Liver (tissue), 9 donors: ENCODE measurements around the gene SETBP1. TPM values are rescaled to one million over a fixed set of nuclear protein-coding genes. Genes with fewer than 3 reads are reported as not detected.

ENCODE experiments used
- DNase-seq: peaks from one replicate; pipeline ENCODE4 v3.0.0-alpha.2; 2017; ENCODE audit warnings: low spot score
- H3K27ac ChIP-seq, 2 donors: one replicate each; pipeline ENCODE4 v1.7.0; 2013; ENCODE audit warnings: inconsistent platforms in 2 of 2, low read length in 2 of 2, control low read depth in 1 of 2, low read depth in 1 of 2, mild to moderate bottlenecking in 1 of 2
- H3K27me3 ChIP-seq, 4 donors: one replicate each; pipeline versions ENCODE4 v1.6.1 to v1.7.0; 2013; ENCODE audit warnings: low read length in 3 of 4, inconsistent platforms in 1 of 4, mild to moderate bottlenecking in 1 of 4, moderate library complexity in 1 of 4; ENCODE audit not compliant: control insufficient read depth in 4 of 4, insufficient read depth in 4 of 4
- H3K36me3 ChIP-seq, 4 donors: one replicate each; pipeline versions ENCODE4 v1.6.1 to v1.7.0; 2013; ENCODE audit warnings: low read length in 3 of 4, mild to moderate bottlenecking in 3 of 4, low read depth in 1 of 4, moderate library complexity in 1 of 4; ENCODE audit not compliant: control insufficient read depth in 4 of 4, insufficient read depth in 3 of 4
- H3K4me1 ChIP-seq, 4 donors: one replicate each; pipeline versions ENCODE4 v1.6.1 to v1.7.0; 2013; ENCODE audit warnings: low read length in 3 of 4, mild to moderate bottlenecking in 3 of 4, moderate library complexity in 1 of 4; ENCODE audit not compliant: control insufficient read depth in 4 of 4, insufficient read depth in 4 of 4
- H3K4me3 ChIP-seq, 3 donors: one replicate each; pipeline versions ENCODE4 v1.6.1 to v1.7.0; 2013; ENCODE audit warnings: low read length in 3 of 3, control low read depth in 1 of 3, low read depth in 1 of 3, mild to moderate bottlenecking in 1 of 3
- H3K9ac ChIP-seq, 2 donors: one replicate each; pipeline ENCODE4 v1.7.0; 2013; ENCODE audit warnings: low read length in 2 of 2, mild to moderate bottlenecking in 2 of 2, moderate library complexity in 2 of 2, control low read depth in 1 of 2, low read depth in 1 of 2
- H3K9me3 ChIP-seq, 4 donors: one replicate each; pipeline versions ENCODE4 v1.6.1 to v1.7.0; 2013; ENCODE audit warnings: low read length in 3 of 4; ENCODE audit not compliant: control insufficient read depth in 4 of 4
- EGR1 ChIP-seq, 2 donors: IDR thresholded peaks; 2 replicates each; pipeline ENCODE4 v1.6.1; 2016 to 2018; ENCODE audit warnings: antibody characterized with exemption in 2 of 2, low read depth in 2 of 2
- FOXA1 ChIP-seq: IDR thresholded peaks from 2 replicates; pipeline ENCODE4 v1.6.1; 2016; ENCODE audit warnings: antibody characterized with exemption
- FOXA2 ChIP-seq: IDR thresholded peaks from 2 replicates; pipeline ENCODE4 v1.6.1; 2016; ENCODE audit warnings: antibody characterized with exemption
- GABPA ChIP-seq, 2 donors: IDR thresholded peaks in 1 of 2; conservative IDR thresholded peaks in 1 of 2; 2 replicates each; pipeline ENCODE4 v1.6.1; 2016; ENCODE audit warnings: antibody characterized with exemption in 2 of 2, mild to moderate bottlenecking in 1 of 2, moderate library complexity in 1 of 2
- HNF4A ChIP-seq, 2 donors: conservative IDR thresholded peaks; 2 replicates each; pipeline ENCODE4 v1.6.1; 2016; ENCODE audit warnings: antibody characterized with exemption in 2 of 2, mild to moderate bottlenecking in 2 of 2
- HNF4G ChIP-seq: IDR thresholded peaks from 2 replicates; pipeline ENCODE4 v1.6.1; 2016; ENCODE audit warnings: antibody characterized with exemption
- JUND ChIP-seq, 2 donors: IDR thresholded peaks; 2 replicates each; pipeline ENCODE4 v1.6.1; 2016; ENCODE audit warnings: antibody characterized with exemption in 2 of 2
- NR2F2 ChIP-seq: IDR thresholded peaks from 2 replicates; pipeline ENCODE4 v1.6.1; 2016; ENCODE audit warnings: antibody characterized with exemption
- RAD21 ChIP-seq, 2 donors: IDR thresholded peaks; 2 replicates each; pipeline ENCODE4 v1.6.1; 2016; ENCODE audit warnings: antibody characterized with exemption in 2 of 2, mild to moderate bottlenecking in 2 of 2
- RXRA ChIP-seq, 2 donors: IDR thresholded peaks; 2 replicates each; pipeline ENCODE4 v1.6.1; 2017 to 2018; ENCODE audit warnings: antibody characterized with exemption in 2 of 2, mild to moderate bottlenecking in 1 of 2
- SP1 ChIP-seq: IDR thresholded peaks from 2 replicates; pipeline ENCODE4 v1.6.1; 2018; ENCODE audit warnings: antibody characterized with exemption, mild to moderate bottlenecking
- TAF1 ChIP-seq: conservative IDR thresholded peaks from 2 replicates; pipeline ENCODE4 v1.6.1; 2016; ENCODE audit warnings: antibody characterized with exemption, mild to moderate bottlenecking
- YY1 ChIP-seq: IDR thresholded peaks from 2 replicates; pipeline ENCODE4 v1.6.1; 2016; ENCODE audit warnings: antibody characterized with exemption, mild to moderate bottlenecking
- WGBS: extraction: QIAGEN DNeasy Blood & Tissue Kit; methylation state at CpG from one replicate; pipeline ENCODE4 v1.1.7; 2013; 5-methylcytosine and 5-hydroxymethylcytosine counted together
- polyA plus RNA-seq, 2 donors: library from polyadenylated mRNA; stranded (reverse) in 1 of 2; unstranded in 1 of 2; fragments of 200-250 nt in 1 of 2; fragments of >200 nt in 1 of 2; fragmentation: Nextera tagmentation in 1 of 2; extraction: Ambion mirVana in 1 of 2; gene quantifications; one replicate each; pipeline versions ENCODE4 v1.2.1 to v1.2.3, GENCODE V29; 2013 to 2015
- total RNA-seq, 2 donors: library from RNA; depleted of rRNA; stranded (reverse); fragments of >200 nt; gene quantifications; one replicate each; pipeline ENCODE4 v1.2.3, GENCODE V29; 2014
- TF ChIP-seq, protein P1 (sequence below): fragments of 150-350 bp; IDR thresholded peaks from 2 replicates; pipeline ENCODE4 v1.5.1; 2017; ENCODE audit warnings: improper control_type of control experiment, low read depth, low read length; ENCODE audit not compliant: missing input control
- TF ChIP-seq, protein P2 (sequence below): IDR thresholded peaks from 2 replicates; pipeline ENCODE4 v1.6.1; 2016; ENCODE audit warnings: antibody characterized with exemption
- TF ChIP-seq, protein P3 (sequence below): IDR thresholded peaks from 2 replicates; pipeline ENCODE4 v1.6.1; 2016; ENCODE audit warnings: antibody characterized with exemption
- TF ChIP-seq, protein P4 (sequence below): IDR thresholded peaks from 2 replicates; pipeline ENCODE4 v1.6.1; 2016; ENCODE audit warnings: antibody characterized with exemption, mild to moderate bottlenecking
- TF ChIP-seq, protein P5 (sequence below): IDR thresholded peaks from 2 replicates; pipeline ENCODE4 v1.6.1; 2016; ENCODE audit warnings: antibody characterized with exemption
- donor health status: healthy.
- donor health status: healthy.
- donor health status: healthy.
- donor health status: healthy.
- donor health status: healthy.

SETBP1 gene
- total and polyA plus RNA-seq, 4 donors = 2.5 to 15.8 (median 4.7) TPM

DNA sequence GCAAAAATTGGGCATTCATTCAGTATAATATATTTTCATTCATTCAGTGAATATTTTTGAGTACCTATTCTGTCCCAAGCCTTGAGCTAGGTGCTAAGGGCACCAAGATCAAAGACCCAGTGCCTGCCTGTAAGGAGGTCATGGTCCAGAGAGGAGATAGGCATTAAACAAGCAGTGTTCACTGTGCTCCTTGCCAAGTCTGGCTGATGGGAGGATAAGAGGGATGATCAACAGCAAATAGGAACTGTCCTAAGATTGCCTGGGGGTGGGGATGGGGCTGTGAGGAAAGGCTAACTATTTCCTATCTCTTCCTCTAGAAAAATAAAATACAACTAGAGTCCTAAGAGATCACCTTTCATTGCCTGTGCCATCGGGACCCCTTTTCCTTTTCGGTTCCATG, 60.4 kb downstream of the SETBP1 start:
- Histone ChIP-seq H3K36me3 (peaks cover 0 to 2% (median under 1%) of the 10 kb centered on the region in 4 donors), H3K4me3 (no peak overlapping the region), H3K27me3 (no peaks in the 10 kb centered on the region), H3K27ac (no peak overlapping the region), H3K9me3 (no peaks in the 10 kb centered on the region), H3K4me1 (peaks cover 3 to 11% (median 3%) of the 10 kb centered on the region in 4 donors), H3K9ac (no peak overlapping the region)
- 97% methylated on average over 2 of the region's 2 CpGs for WGBS
- TF ChIP-seq, protein P1, sequence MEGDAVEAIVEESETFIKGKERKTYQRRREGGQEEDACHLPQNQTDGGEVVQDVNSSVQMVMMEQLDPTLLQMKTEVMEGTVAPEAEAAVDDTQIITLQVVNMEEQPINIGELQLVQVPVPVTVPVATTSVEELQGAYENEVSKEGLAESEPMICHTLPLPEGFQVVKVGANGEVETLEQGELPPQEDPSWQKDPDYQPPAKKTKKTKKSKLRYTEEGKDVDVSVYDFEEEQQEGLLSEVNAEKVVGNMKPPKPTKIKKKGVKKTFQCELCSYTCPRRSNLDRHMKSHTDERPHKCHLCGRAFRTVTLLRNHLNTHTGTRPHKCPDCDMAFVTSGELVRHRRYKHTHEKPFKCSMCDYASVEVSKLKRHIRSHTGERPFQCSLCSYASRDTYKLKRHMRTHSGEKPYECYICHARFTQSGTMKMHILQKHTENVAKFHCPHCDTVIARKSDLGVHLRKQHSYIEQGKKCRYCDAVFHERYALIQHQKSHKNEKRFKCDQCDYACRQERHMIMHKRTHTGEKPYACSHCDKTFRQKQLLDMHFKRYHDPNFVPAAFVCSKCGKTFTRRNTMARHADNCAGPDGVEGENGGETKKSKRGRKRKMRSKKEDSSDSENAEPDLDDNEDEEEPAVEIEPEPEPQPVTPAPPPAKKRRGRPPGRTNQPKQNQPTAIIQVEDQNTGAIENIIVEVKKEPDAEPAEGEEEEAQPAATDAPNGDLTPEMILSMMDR = no peak
- TF ChIP-seq HNF4A (conservative IDR thresholded peaks at IDR 0.05) = peak; percentile 14 to 47
- no peak for DNase-seq

DNA sequence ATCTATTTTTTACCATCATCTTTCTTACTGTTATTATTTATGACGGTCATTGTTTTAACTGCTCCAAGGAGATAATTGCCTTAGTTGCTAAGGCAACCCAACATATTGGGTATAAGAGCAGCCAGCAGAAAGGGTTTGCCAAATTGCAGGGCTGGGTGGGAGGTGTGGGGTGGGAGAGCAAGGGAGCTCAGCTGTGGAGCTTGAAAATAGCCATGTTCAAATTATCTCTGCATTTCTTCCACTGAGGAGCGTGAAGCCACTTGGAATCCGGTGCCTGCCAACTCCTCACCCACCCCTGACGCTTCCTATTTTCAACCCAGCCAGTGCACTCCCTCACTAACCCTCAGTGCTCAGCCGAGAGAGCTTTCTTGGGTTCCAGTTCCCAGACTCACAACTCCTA, 60.8 kb downstream of the SETBP1 start:
- Histone ChIP-seq H3K9me3 (no peaks in the 10 kb centered on the region), H3K4me3 (no peak overlapping the region), H3K9ac (no peak overlapping the region), H3K27ac (no peak overlapping the region), H3K4me1 (peaks cover 3 to 11% (median 3%) of the 10 kb centered on the region in 4 donors), H3K36me3 (peaks cover 0 to 2% (median under 1%) of the 10 kb centered on the region in 4 donors), H3K27me3 (no peaks in the 10 kb centered on the region)
- no peak for TF ChIP-seq RXRA (IDR thresholded peaks at IDR 0.05)
- TF ChIP-seq, protein P2, sequence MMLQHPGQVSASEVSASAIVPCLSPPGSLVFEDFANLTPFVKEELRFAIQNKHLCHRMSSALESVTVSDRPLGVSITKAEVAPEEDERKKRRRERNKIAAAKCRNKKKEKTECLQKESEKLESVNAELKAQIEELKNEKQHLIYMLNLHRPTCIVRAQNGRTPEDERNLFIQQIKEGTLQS = no peak
- TF ChIP-seq YY1 = no peak
- no peak for TF ChIP-seq HNF4A (conservative IDR thresholded peaks at IDR 0.05)
- no peak for TF ChIP-seq FOXA1
- no peak for TF ChIP-seq SP1
- TF ChIP-seq, protein P1 = no peak
- no peak for TF ChIP-seq NR2F2
- no peak for TF ChIP-seq RAD21 (IDR thresholded peaks at IDR 0.05)
- no peak for TF ChIP-seq FOXA2
- no peak for TF ChIP-seq HNF4G
- TF ChIP-seq, protein P3, sequence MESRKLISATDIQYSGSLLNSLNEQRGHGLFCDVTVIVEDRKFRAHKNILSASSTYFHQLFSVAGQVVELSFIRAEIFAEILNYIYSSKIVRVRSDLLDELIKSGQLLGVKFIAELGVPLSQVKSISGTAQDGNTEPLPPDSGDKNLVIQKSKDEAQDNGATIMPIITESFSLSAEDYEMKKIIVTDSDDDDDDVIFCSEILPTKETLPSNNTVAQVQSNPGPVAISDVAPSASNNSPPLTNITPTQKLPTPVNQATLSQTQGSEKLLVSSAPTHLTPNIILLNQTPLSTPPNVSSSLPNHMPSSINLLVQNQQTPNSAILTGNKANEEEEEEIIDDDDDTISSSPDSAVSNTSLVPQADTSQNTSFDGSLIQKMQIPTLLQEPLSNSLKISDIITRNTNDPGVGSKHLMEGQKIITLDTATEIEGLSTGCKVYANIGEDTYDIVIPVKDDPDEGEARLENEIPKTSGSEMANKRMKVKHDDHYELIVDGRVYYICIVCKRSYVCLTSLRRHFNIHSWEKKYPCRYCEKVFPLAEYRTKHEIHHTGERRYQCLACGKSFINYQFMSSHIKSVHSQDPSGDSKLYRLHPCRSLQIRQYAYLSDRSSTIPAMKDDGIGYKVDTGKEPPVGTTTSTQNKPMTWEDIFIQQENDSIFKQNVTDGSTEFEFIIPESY = no peak
- TF ChIP-seq JUND (IDR thresholded peaks at IDR 0.05) = no peak
- no peak for TF ChIP-seq EGR1 (IDR thresholded peaks at IDR 0.05; ENCODE audit: low read depth in 2 of 2)
- TF ChIP-seq, protein P4, sequence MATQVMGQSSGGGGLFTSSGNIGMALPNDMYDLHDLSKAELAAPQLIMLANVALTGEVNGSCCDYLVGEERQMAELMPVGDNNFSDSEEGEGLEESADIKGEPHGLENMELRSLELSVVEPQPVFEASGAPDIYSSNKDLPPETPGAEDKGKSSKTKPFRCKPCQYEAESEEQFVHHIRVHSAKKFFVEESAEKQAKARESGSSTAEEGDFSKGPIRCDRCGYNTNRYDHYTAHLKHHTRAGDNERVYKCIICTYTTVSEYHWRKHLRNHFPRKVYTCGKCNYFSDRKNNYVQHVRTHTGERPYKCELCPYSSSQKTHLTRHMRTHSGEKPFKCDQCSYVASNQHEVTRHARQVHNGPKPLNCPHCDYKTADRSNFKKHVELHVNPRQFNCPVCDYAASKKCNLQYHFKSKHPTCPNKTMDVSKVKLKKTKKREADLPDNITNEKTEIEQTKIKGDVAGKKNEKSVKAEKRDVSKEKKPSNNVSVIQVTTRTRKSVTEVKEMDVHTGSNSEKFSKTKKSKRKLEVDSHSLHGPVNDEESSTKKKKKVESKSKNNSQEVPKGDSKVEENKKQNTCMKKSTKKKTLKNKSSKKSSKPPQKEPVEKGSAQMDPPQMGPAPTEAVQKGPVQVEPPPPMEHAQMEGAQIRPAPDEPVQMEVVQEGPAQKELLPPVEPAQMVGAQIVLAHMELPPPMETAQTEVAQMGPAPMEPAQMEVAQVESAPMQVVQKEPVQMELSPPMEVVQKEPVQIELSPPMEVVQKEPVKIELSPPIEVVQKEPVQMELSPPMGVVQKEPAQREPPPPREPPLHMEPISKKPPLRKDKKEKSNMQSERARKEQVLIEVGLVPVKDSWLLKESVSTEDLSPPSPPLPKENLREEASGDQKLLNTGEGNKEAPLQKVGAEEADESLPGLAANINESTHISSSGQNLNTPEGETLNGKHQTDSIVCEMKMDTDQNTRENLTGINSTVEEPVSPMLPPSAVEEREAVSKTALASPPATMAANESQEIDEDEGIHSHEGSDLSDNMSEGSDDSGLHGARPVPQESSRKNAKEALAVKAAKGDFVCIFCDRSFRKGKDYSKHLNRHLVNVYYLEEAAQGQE = no peak
- TF ChIP-seq, protein P5, sequence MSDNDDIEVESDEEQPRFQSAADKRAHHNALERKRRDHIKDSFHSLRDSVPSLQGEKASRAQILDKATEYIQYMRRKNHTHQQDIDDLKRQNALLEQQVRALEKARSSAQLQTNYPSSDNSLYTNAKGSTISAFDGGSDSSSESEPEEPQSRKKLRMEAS = no peak
- TF ChIP-seq TAF1 = no peak
- no peak for TF ChIP-seq GABPA (IDR thresholded peaks at IDR 0.05 in 1 of 2, conservative IDR thresholded peaks at IDR 0.05 in 1 of 2)
- 94% methylated on average over 5 of the region's 5 CpGs for whole genome bisulfite sequencing
- DNase-seq = no peak
